Anterior cingulate cortex (tissue), 58 donors: Measurements from ENCODE around the gene TRIM31.
"Not testable (repeated sequence)": the region's sequence is repeated elsewhere in the genome, so short reads cannot be mapped to it uniquely, and the experiment has no call there.

Source experiments
- DNase-seq, 58 donors: peaks; one replicate each; lab custom pipeline; 2025; lab: John Stamatoyannopoulos, UW

Gene TRIM31

DNA sequence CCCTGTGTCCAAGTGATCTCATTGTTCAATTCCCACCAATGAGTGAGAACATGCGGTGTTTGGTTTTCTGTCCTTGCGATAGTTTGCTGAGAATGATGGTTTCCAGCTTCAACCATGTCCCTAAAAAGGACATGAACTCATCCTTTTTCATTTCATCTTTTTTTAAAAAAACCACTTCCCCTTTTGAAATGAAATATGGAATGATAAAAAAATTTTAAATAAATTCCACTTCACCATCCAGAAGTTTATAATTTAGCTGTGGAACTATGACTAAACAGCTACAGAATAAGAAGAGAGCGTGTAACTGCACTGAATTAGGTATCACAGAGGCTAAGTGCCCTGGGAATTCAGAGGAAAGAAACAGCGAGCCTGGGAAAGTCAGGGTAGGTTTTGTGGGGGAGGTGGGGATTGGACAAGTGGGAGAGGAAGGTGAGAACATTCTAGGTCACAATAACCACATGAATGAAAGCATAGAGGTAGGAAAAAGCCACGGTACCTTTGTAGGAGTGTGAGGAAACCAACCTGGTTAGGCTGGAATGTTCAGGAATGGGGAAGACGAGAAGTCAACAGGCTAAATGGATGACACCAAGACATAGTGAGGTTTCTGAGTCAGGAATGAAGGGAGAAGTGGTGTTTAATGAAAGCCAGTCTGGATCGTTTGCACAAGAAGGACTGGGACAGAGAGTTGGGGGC is 37.1 kb upstream of the TRIM31 start:
- DNase-seq: no peak

DNA sequence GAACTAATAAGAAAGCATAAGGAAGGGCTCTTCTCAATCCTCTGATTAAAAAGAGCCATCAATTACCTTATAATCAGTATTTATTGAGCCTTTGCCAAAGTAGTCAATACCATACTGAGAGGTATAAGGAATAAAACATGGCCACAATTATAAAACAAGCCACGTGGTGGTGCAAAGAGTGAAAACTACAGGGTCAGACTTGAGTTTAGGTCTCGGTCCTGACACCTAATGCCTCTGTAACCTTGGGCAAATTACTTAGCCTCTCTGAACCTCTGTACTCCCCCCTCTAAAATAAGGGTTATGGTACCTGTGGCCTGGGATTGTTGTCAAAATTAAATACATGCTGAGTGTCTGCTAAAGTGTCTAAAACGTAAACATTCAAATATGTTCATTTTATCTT is 36.3 kb upstream of the TRIM31 start:
- DNase-seq: no peak

DNA sequence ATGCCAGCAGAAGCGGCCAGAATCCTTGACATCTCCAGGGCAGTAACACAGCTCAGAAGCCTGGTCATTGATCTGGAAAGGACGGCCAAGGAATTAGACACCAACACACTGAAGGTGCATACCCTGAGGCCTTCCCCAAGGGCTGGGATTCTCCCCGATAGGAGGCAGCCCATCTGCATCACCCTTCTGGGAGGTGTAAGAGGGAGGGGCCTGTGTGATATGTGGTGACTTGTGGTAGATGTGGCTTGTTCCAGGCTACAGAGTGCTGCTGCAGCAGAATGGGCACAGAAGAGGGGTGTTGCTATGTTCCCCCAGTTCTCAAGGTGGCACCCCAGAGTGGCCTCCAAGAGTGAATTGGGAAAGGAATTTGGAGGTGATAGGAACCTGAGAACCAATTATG is 34.2 kb upstream of the TRIM31 start:
- DNase-seq: no peak

DNA sequence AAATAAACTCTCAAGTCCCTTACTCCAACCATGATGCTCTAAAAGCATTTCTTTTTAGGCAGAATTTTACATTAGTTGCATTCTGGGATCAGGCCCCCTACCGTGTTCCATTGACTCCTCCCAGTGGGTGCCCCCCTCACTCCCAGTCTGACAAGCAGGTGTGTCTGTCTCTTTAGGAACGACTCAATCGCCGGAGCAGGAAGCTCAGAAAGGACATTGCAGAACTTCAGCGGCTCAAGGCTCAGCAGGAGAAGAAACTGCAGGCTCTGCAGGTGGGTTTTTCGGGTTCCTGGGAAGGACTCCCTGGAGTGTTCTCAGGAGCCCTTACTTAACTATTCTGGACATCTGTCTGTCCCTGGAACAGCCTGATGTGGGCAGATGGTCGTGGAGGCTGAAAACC is 32.9 kb upstream of the TRIM31 start:
- DNase-seq: no peak

DNA sequence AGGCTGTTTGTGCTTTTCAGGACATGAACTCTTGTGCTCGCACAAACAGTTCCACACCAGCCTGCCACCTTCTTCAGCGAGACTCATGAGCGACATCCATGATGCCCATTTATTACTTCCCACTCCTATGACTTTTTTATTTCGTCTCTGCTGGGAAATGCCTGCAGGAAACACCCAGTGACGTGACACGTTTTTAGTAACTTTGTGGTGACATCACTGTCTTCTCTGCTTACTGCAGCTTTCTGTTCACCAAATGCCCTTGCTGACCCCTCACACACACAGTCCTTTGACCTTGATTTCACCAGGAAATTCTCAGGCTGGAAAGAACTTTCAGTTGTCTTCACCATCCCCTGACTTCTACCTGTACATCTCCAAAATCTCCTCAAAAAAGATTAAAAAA is 31.9 kb upstream of the TRIM31 start:
- no peak for DNase-seq

DNA sequence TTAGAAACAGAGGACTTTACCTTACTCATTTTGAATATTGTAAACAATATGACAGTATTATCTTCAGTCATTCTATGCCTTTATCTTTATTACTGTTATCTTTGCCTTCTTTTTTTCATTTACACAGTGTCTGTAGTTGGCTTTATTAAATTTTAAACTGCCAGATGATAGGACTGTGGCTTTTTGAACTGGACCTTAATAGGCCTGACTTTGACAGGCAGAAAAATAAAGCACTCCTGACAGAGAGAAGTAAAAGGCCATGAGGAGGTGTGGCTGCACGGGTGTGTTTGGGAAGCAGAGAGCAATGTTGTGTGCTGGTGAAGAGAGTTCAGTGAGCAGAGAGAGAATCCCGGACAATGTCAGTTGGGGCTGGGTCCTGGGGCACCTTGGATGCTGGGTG is 30.9 kb upstream of the TRIM31 start:
- no peak for DNase-seq

DNA sequence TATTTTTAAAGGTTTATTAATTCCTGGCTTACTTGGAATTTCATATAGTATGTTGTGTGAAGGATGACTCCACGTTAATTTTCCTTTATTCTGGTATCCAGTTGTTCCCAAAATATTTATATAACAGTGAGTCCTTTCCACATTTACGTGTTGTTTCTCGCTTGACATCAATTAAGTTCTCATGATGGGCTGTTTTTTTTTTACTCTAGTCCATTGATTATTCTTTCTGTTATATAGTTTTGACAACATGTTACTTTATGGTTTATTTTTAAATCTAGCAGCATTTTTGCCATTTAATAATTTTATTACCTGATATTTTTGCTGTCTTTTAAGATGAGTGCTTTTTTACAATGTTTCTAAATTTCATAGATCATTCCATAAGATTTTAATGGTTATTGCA is 29.8 kb upstream of the TRIM31 start:
- DNase-seq: no peak

DNA sequence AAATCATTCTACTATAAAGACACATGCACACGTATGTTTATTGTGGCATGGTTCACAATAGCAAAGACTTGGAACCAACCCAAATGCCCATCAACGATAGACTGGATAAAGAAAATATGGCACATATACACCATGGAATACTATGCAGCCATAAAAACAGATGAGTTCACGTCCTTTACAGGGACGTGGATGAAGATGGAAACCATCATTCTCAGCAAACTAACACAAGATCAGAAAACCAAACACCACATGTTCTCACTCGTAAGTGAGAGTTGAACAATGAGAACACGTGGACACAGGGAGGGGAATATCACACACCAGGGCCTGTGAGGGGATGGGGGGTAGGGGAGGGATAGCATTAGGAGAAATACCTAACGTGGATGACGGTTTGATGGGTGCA is 27.4 kb upstream of the TRIM31 start:
- not testable (repeated sequence) for DNase-seq

DNA sequence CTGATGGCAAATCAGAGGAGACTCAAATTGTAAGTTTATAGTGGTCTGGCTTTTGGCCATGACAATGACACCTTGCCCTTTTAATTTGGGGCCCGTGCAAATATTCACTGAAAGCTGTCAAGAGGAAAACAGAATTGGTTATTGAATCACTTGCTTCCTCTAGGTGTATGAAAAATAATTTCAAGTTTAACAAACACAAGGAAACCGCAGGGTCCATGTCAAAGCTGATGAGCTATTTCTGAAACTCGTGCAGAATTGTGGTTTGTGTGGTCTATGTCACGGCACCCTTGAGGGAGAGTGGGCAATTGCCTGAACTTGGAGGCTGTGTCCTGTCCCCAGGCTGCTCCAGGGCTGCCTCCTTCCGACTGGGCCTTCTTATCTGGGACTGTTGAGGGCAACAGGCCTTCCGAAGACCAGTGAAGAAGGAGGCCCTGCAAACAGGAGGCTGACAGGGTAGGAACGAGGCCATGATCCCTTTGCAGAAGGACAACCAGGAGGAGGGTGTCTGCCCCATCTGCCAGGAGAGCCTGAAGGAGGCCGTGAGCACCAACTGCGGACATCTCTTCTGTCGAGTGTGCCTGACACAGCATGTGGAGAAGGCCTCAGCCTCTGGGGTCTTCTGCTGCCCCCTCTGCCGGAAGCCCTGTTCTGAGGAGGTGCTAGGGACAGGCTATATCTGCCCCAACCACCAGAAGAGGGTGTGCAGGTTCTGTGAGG is 23.8 kb upstream of the TRIM31 start:
- DNase-seq: no peak

DNA sequence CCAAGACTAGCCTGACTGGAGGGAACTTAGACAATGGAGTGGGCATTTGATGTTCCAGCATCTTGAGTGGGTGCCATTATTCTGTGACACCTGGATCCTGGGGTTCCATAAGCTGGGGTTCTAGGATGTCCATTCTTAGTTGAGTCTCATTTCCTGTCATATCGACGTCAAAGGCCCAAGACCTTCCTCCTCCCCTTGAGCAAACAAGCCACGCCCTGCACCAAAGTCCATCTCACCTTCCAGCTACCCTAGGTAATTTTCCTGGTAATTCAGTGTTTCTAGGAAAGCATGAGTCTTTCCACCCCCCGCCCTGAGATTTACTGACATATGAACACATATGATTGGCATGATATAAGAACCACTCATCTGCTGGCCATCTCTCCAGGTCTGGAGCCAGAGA is 22.9 kb upstream of the TRIM31 start, which contains the start of gene TRIM40:
TRIM40 (plus strand) TSS at position 384 of the 400 bp plus-strand sequence. CDS start 897 bp downstream, outside the sequence.
- no peak for DNase-seq

DNA sequence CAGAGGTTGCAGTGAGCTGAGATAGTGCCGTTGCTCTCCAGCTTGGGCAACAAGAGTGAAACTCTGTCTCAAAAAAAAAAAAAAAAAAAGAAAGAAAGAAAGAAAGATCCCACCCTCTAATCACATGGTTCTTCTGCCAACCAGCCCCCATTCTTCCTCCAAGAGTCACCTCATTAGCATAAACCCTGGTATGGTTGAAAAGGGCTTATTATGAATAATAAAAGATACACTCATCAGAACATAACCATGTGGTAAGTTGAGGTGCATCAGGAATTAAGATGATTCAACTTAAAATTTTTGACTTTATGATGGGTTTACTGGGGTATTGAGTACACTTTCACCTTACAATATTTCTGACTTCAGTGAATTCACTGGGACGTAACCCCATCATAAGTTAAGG is 22.3 kb upstream of the TRIM31 start:
- DNase-seq: no peak

DNA sequence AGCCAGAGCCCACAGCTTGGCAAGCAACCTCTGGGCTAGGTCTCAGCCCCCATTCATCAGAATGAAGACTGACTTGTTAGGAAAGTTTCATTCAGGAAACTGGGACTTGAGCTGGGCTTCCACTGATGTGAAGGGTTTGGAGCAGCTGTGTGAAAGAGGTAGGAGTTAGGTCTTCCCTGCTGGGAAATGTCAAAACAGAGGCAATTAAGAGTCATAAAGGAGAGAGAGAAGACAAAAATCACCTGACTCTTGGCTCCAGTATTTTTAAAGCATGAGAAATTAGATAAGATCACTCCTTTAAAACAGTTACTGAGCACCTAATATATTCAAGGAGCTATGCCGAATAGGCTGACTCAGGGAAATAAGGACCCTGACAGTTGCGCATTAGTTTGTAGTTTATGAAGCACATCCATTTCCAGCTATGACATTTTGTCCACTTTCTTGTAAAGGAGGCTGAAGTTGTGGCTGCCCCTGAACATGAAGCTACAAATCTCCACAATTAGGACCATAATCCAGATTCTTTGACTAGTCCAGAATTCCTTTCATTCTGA is 19.1 kb upstream of the TRIM31 start:
- no peak for DNase-seq

DNA sequence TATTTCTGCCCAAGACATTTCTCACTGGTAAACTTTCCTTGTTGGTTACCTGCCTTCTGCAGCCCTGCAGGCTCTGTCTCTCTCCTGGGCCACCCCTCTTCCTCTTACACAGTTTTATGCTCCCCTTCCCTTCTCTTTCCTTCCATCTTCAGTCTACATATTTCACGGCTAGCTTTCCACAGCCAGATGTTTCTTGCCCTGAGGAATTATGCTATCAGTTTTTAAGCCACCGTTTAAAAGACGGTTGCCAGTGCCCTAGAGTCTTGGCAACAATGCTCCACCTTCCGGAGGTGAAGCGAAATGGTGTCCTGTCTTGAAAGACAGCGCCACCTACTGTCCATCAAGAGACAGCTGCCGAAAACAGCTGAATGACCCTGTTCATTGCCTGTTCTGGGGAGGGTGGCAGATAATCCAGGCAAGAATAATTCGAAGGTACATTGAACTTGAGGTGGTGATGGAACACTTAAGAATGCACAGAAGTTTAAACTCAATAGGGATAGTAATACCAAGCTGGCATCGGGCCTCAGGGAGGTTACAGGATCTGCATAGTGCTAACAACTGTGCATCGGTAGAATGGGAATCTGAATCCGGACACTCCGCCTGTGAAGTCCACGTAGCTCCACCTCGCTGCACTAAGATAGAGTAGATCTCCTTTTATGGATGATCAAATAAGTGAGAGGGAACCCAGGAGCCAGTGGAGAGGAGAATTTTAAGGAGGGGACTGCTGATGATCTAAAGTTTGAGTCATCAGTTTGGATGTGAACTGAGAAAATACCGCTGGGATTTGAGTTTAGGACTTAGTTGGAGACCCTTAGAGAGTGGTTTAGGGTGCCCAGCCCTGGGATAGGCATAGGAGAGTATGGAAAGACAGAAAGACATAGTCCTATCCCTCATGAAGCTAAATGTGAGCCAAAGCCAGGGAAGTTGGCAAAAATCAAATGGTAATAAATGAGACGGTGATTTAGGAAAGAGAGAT is 18.3 kb upstream of the TRIM31 start:
- DNase-seq: peak in 45 of 58 donors; percentile 1 to 71 (median 28)

DNA sequence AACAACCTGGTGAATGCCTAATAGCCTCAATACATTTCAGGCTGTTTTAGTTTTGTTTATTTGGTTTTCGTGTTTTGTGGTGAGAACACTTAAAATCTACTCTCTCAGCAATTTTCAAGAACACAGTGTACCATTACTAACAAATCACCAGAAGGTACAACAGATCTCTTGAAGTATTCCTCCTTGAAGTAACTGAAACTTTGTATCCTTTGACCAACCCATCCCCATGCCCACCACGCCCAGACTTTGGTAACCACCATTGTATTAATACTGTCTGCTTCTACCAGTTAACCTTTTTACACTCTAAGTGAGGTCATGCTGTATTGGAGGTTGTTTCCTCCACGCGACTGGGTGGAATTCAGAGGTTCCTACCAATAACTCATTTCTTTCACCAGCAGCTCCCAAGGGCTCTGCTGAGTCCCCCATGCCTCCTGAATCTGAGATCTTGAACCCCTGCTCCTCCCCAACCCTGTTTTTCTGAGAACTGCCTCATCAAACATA is 17.3 kb upstream of the TRIM31 start:
- DNase-seq: no peak

DNA sequence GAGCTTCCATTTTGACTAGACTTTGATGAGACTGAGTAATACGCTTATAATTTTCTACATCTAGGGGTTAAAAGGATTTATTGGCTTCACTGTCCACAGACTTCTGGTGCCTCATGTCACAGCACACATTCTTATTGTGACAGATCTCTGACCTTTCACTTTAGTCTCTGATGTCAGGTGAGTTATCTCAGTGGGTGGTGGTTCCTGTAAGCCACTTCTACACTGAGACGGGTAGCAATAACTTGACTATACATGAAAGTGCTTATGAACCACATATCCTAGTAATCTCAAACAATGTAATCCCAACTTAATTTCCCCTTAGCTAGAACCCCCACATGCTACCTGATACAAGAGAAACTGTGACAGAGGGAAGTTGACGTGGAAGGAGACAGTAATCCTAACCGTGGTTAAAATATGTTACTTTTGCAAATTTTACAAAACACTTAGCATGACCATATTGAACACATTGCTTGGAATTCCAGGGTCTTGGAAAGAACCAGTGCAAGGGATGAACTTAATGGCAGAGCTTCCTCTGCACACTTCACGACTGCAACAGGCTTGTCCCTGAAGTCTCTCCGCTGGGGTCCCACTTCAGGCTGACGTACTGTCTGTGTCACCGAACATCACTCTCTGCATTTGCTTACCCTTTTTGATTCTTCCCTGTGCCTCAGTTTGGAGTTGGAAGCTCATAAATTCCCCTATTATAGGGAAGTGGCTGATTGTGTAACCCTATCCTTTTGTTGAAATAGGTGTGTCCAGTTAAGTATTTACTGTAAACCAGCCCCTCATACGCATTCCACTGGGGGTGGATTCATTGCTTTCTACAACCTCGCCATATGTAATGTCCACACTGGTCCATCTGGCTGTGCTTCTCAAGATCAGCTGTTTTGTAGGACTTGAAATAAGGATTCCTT is 16.6 kb upstream of the TRIM31 start:
- no peak for DNase-seq

DNA sequence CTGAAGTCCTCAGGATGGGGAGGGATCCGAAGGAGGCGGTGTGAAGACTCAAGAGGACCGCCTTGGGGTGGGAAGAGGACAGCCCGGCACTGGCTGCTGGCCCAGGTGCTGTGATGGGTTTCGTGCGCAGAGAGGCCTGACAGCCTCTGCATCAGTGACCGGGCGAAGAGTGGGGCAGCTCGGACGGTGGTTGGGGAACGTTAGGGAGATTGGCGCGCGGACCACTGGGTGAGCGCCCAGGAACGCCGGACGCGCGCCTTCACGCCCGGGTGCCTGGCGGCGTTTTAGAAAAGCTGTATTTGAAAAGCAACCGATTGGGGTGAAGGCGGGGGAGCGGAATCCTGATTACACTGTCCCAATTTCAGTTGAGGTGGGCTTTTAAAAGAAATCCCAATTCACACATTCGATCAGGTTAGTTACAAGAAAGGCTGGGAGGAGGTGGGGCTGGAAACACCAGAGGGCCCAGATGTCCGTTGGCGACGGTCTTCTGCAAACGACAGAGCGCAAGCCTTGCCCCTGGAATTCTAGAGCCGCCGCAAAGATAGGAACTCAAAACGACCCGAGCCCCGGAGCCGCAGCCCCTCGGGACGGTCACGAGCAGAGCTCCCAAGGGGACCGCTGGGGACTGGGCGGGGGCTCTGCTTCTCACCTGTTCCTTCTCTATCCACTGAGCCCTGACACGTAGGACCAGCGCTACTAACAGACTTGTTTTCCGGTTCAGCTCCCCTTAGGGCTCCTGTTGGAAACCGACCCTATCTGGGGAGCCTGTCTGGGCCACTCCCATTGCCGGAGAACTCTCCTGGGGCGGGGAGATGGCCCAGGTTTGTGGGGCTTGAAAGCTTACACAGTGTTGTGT is 14.6 kb upstream of the TRIM31 start:
- peak in 1 of 58 donors; percentile 10 for DNase-seq

DNA sequence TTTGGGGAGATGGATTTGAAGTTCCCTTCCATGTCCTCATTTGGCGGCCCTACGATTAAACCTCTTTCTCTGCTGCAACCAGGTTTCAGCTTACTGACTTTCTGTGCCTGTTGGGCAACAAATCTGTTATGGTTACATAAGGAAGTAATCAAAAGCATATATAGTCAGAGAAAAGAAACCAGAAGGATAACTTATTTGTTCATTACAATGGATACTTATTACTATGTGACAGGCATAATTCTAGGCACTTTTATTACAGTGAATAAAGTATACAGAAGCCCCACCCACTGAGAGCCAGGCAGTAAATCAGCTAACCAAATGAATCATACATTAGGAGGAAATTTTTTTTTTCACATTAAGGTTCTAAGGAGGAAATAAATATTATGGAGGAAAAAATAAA is 9.6 kb upstream of the TRIM31 start:
- no peak for DNase-seq
